Measurements from ENCODE around the gene WBP11. TPM values are rescaled to one million over a fixed set of nuclear protein-coding genes. Genes with fewer than 3 reads are reported as not detected.

Gene WBP11
- total and polyA plus RNA-seq, 2 of the 13 experiments (the other 11 are each of a cell fraction or from before 2014, with no cell fraction given): 7.6 to 31.0 TPM

GRCh38 chr12:14769969-14770495, 33.2 kb downstream of the WBP11 start (continued):
- TF ChIP-seq IRX3 (CRISPR knock-in tag; IDR thresholded peaks at IDR 0.05; ENCODE audit: borderline replicate concordance, low read depth): 0 out of 2 replicates have a peak, but pooled peaks have one; percentile 66
- no peak for TF ChIP-seq TCF7L2 (IDR thresholded peaks at IDR 0.05; ENCODE audit: low read depth, low read length)
- TF ChIP-seq SIN3A (IDR thresholded peaks at IDR 0.05; ENCODE audit: borderline replicate concordance, low read depth, low read length): peak; percentile 12; the same call in 1 of the 2 replicates
- no peak for TF ChIP-seq ZBTB37 (CRISPR knock-in tag; IDR thresholded peaks at IDR 0.05)
- no peak for TF ChIP-seq MAFF (IDR thresholded peaks at IDR 0.05; ENCODE audit: low read depth, low read length)
- TF ChIP-seq MNT (IDR thresholded peaks at IDR 0.05): no peak
- TF ChIP-seq, protein P1, sequence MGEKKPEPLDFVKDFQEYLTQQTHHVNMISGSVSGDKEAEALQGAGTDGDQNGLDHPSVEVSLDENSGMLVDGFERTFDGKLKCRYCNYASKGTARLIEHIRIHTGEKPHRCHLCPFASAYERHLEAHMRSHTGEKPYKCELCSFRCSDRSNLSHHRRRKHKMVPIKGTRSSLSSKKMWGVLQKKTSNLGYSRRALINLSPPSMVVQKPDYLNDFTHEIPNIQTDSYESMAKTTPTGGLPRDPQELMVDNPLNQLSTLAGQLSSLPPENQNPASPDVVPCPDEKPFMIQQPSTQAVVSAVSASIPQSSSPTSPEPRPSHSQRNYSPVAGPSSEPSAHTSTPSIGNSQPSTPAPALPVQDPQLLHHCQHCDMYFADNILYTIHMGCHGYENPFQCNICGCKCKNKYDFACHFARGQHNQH (CRISPR knock-in tag; IDR thresholded peaks at IDR 0.05): no peak
- TF ChIP-seq ZFP41 (CRISPR knock-in tag; IDR thresholded peaks at IDR 0.05; ENCODE audit: borderline replicate concordance): peak; percentile 74
- TF ChIP-seq ZNF230 (CRISPR knock-in tag; IDR thresholded peaks at IDR 0.05): no peak
- TF ChIP-seq ZNF749 (CRISPR knock-in tag; IDR thresholded peaks at IDR 0.05; ENCODE audit: borderline replicate concordance): peak; percentile 32; the same call in 1 of the 2 replicates
- TF ChIP-seq CENPX (CRISPR knock-in tag; IDR thresholded peaks at IDR 0.05): no peak
- peak; percentile 84 for TF ChIP-seq GZF1 (CRISPR knock-in tag; IDR thresholded peaks at IDR 0.05)
- TF ChIP-seq, protein P2, sequence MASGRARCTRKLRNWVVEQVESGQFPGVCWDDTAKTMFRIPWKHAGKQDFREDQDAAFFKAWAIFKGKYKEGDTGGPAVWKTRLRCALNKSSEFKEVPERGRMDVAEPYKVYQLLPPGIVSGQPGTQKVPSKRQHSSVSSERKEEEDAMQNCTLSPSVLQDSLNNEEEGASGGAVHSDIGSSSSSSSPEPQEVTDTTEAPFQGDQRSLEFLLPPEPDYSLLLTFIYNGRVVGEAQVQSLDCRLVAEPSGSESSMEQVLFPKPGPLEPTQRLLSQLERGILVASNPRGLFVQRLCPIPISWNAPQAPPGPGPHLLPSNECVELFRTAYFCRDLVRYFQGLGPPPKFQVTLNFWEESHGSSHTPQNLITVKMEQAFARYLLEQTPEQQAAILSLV (CRISPR knock-in tag; IDR thresholded peaks at IDR 0.05; ENCODE audit: borderline replicate concordance): 0 out of 2 replicates have a peak, but pooled peaks have one; percentile 57
- no peak for TF ChIP-seq DNMT3B (CRISPR knock-in tag; conservative IDR thresholded peaks at IDR 0.05)
- peak; percentile 95 for TF ChIP-seq XRCC5 (optimal IDR thresholded peaks at IDR 0.05; ENCODE audit: low read length)
- TF ChIP-seq BCL6 (CRISPR knock-in tag; IDR thresholded peaks at IDR 0.05): no peak
- no peak for TF ChIP-seq SKI (IDR thresholded peaks at IDR 0.05; ENCODE audit: partially characterized antibody)
- TF ChIP-seq HOXA9 (CRISPR knock-in tag; IDR thresholded peaks at IDR 0.05; ENCODE audit: borderline replicate concordance): no peak
- TF ChIP-seq ZNF777 (CRISPR knock-in tag; IDR thresholded peaks at IDR 0.05): no peak
- 0 out of 2 replicates have a peak, but pooled peaks have one; percentile 28 for TF ChIP-seq KDM1A (CRISPR knock-in tag; IDR thresholded peaks at IDR 0.05)
- TF ChIP-seq MED8 (CRISPR knock-in tag; IDR thresholded peaks at IDR 0.05; ENCODE audit: insufficient replicate concordance): no peak
- TF ChIP-seq, protein P3, sequence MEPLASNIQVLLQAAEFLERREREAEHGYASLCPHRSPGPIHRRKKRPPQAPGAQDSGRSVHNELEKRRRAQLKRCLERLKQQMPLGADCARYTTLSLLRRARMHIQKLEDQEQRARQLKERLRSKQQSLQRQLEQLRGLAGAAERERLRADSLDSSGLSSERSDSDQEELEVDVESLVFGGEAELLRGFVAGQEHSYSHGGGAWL (CRISPR knock-in tag; IDR thresholded peaks at IDR 0.05): peak; percentile 39; the same call in 1 of the 2 replicates
- TF ChIP-seq, protein P4, sequence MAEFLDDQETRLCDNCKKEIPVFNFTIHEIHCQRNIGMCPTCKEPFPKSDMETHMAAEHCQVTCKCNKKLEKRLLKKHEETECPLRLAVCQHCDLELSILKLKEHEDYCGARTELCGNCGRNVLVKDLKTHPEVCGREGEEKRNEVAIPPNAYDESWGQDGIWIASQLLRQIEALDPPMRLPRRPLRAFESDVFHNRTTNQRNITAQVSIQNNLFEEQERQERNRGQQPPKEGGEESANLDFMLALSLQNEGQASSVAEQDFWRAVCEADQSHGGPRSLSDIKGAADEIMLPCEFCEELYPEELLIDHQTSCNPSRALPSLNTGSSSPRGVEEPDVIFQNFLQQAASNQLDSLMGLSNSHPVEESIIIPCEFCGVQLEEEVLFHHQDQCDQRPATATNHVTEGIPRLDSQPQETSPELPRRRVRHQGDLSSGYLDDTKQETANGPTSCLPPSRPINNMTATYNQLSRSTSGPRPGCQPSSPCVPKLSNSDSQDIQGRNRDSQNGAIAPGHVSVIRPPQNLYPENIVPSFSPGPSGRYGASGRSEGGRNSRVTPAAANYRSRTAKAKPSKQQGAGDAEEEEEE (CRISPR knock-in tag; IDR thresholded peaks at IDR 0.05; ENCODE audit: borderline replicate concordance): peak; percentile 57; the same call in 1 of the 2 replicates
- TF ChIP-seq KMT2B (CRISPR knock-in tag; IDR thresholded peaks at IDR 0.05): no peak; the same call in 1 of the 2 replicates
